ELF-1 (cell line): Measurements from ENCODE around the gene TBC1D16.

Experiments used
- DNase-seq: peaks from one replicate; pipeline ENCODE4 v3.0.0-alpha.2; 2016; ENCODE audit warnings: low read depth, low spot score

Gene TBC1D16

GRCh38 chr17:79891113-79891730 is 144.4 kb downstream of the TBC1D16 start:
- DNase-seq: no peak

GRCh38 chr17:79890706-79891105 is 145.0 kb downstream of the TBC1D16 start:
- no peak for DNase-seq

GRCh38 chr17:79888811-79889634 is 146.6 kb downstream of the TBC1D16 start:
- no peak for DNase-seq

GRCh38 chr17:79888009-79888540 is 147.6 kb downstream of the TBC1D16 start:
- DNase-seq: no peak

- DNase-seq: no peak
Measured at GRCh38 chr17:79887451-79887991, 148.2 kb downstream of the TBC1D16 start.

- no peak for DNase-seq
Measured at GRCh38 chr17:79883202-79883601, 152.5 kb downstream of the TBC1D16 start.
